Neural cell (in vitro differentiated cells): ENCODE measurements around the gene AIDA. TPM values are rescaled to one million over a fixed set of nuclear protein-coding genes. Genes with fewer than 3 reads are reported as not detected.

Experiments used
- H2AFZ ChIP-seq: fragments of 200-600, 300-800 bp; sonication (generic), shearing (Covaris generic); 2 replicates; pipeline ENCODE4 v1.6.0; 2014; ENCODE audit warnings: low read depth, mild to moderate bottlenecking, antibody characterized with exemption, low read length, moderate library complexity
- H3F3A ChIP-seq: fragments of 200-600 bp; shearing (Covaris generic); 2 replicates; pipeline ENCODE4 v1.6.1; 2016; ENCODE audit warnings: mild to moderate bottlenecking, moderate library complexity, mixed read lengths, antibody characterized with exemption, low read length; ENCODE audit not compliant: insufficient read depth, poor library complexity, severe bottlenecking
- H3K27ac ChIP-seq: fragments of 200-600, 300-800 bp; sonication (generic), shearing (Covaris generic); 2 replicates; pipeline ENCODE4 v1.5.1; 2014; ENCODE audit warnings: mild to moderate bottlenecking, low read length, moderate library complexity
- H3K27me3 ChIP-seq: fragments of 300-800, 200-600 bp; sonication (generic), shearing (Covaris generic); 2 replicates; pipeline ENCODE4 v1.6.0; 2014; ENCODE audit warnings: mild to moderate bottlenecking, low read depth, low read length, moderate library complexity; ENCODE audit not compliant: insufficient read depth
- H3K36me3 ChIP-seq: fragments of 300-800, 200-600 bp; sonication (generic), shearing (Covaris generic); 2 replicates; pipeline ENCODE4 v1.5.1; 2014; ENCODE audit warnings: mild to moderate bottlenecking, antibody characterized with exemption, low read length, moderate library complexity; ENCODE audit not compliant: insufficient read depth
- H3K4me2 ChIP-seq: fragments of 300-800, 200-600 bp; sonication (generic), shearing (Covaris generic); 2 replicates; pipeline ENCODE4 v1.6.0; 2014; ENCODE audit warnings: mild to moderate bottlenecking, low read length
- H3K4me3 ChIP-seq: fragments of 300-800, 200-600 bp; sonication (generic), shearing (Covaris generic); 2 replicates; pipeline ENCODE4 v1.5.1; 2014; ENCODE audit warnings: mild to moderate bottlenecking, low read length, moderate library complexity
- H3K79me2 ChIP-seq: fragments of 200-600 bp; shearing (Covaris generic); replicated peaks from 2 replicates; pipeline ENCODE4 v1.6.0; 2014; ENCODE audit warnings: mild to moderate bottlenecking, low read length, moderate library complexity; ENCODE audit not compliant: insufficient read depth
- H3K9ac ChIP-seq: fragments of 300-800, 200-600 bp; sonication (generic), shearing (Covaris generic); 2 replicates; pipeline ENCODE4 v1.6.1; 2016; ENCODE audit warnings: mild to moderate bottlenecking, low read length, mixed read lengths
- H3K9me2 ChIP-seq: fragments of 200-600 bp; shearing (Covaris generic); 2 replicates; pipeline ENCODE4 v1.6.1; 2016; ENCODE audit warnings: mild to moderate bottlenecking, low read length, mixed read lengths; ENCODE audit not compliant: insufficient read depth
- H3K9me3 ChIP-seq: fragments of 200-600, 300-800 bp; sonication (generic), shearing (Covaris generic); 2 replicates; pipeline ENCODE4 v1.6.1; 2016; ENCODE audit warnings: mild to moderate bottlenecking, mixed run types, low read length, moderate library complexity, mixed read lengths
- H4K20me1 ChIP-seq: fragments of 200-600 bp; shearing (Covaris generic); 2 replicates; pipeline ENCODE4 v1.6.1; 2016; ENCODE audit warnings: mild to moderate bottlenecking, mixed run types; ENCODE audit not compliant: insufficient read depth
- CTCF ChIP-seq: fragments of 450-650 bp; IDR thresholded peaks from 2 replicates; pipeline ENCODE4 v1.5.1; 2014; ENCODE audit warnings: antibody characterized with exemption, mild to moderate bottlenecking, moderate library complexity; ENCODE audit not compliant: poor library complexity, severe bottlenecking
- EP300 ChIP-seq: fragments of 450-650 bp; conservative IDR thresholded peaks from 2 replicates; pipeline ENCODE4 v1.6.1; 2014; ENCODE audit warnings: antibody characterized with exemption, mild to moderate bottlenecking, moderate library complexity; ENCODE audit not compliant: poor library complexity, severe bottlenecking
- EZH2 ChIP-seq: fragments of 200-600, 300-800 bp; shearing (Covaris generic), sonication (generic); IDR thresholded peaks from 2 replicates; pipeline ENCODE4 v1.6.1; 2014; ENCODE audit warnings: antibody characterized with exemption, low read length, borderline replicate concordance, mild to moderate bottlenecking; ENCODE audit not compliant: insufficient read depth, poor library complexity, severe bottlenecking
- MXI1 ChIP-seq: fragments of 450-650 bp; conservative IDR thresholded peaks from 2 replicates; pipeline ENCODE4 v1.6.1; 2014; ENCODE audit warnings: antibody characterized with exemption, mild to moderate bottlenecking; ENCODE audit not compliant: poor library complexity, severe bottlenecking
- POLR2AphosphoS5 ChIP-seq: IDR thresholded peaks from 2 replicates; pipeline ENCODE4 v1.6.1; 2012
- RAD21 ChIP-seq: fragments of 450-650 bp; conservative IDR thresholded peaks from 2 replicates; pipeline ENCODE4 v1.6.1; 2014; ENCODE audit warnings: antibody characterized with exemption, mild to moderate bottlenecking, moderate library complexity
- REST ChIP-seq: IDR thresholded peaks from 2 replicates; pipeline ENCODE4 v1.6.1; 2012; ENCODE audit warnings: borderline replicate concordance
- SMC3 ChIP-seq: fragments of 450-650 bp; conservative IDR thresholded peaks from 2 replicates; pipeline ENCODE4 v1.6.1; 2014; ENCODE audit warnings: antibody characterized with exemption, mild to moderate bottlenecking, moderate library complexity; ENCODE audit not compliant: poor library complexity
- TAF1 ChIP-seq: IDR thresholded peaks from 2 replicates; pipeline ENCODE4 v1.6.1; 2012; ENCODE audit warnings: low read depth
- polyA plus RNA-seq: library from polyadenylated mRNA; depleted of rRNA; stranded (reverse); fragments of >200 nt; gene quantifications from 2 replicates; pipeline ENCODE4 v1.2.3, GENCODE V29; 2014

The AIDA gene
- polyA plus RNA-seq, 1 donor from 2014 or later = 13.6 TPM

- H2AFZ ChIP-seq = no peak overlapping the region
- H3K27me3 ChIP-seq = no peaks in the 10 kb centered on the region
- no peaks in the 10 kb centered on the region for H3K9me2 ChIP-seq
- no peaks in the 10 kb centered on the region for H3K36me3 ChIP-seq
- no peak overlapping the region for H3K4me2 ChIP-seq
- H3F3A ChIP-seq = no peaks in the 10 kb centered on the region
- no peak overlapping the region for H3K27ac ChIP-seq
- H4K20me1 ChIP-seq = no peaks in the 10 kb centered on the region
- no peaks in the 10 kb centered on the region for H3K9me3 ChIP-seq
- no peak overlapping the region for H3K4me3 ChIP-seq
- no peak overlapping the region for H3K9ac ChIP-seq
- TF ChIP-seq RAD21 = no peak
- TF ChIP-seq POLR2AphosphoS5 = no peak
- no peak for TF ChIP-seq TAF1
- TF ChIP-seq EP300 = no peak
- TF ChIP-seq CTCF = no peak
- TF ChIP-seq SMC3 = no peak
- TF ChIP-seq EZH2 = no peak
- no peak for TF ChIP-seq MXI1
- TF ChIP-seq REST = no peak
- H3K79me2 ChIP-seq = no peaks in the 10 kb centered on the region
Observed at GRCh38 chr1:222739929-222740328, 27.6 kb upstream of the AIDA start.

- no peaks in the 10 kb centered on the region for H3K79me2 ChIP-seq
- no peak overlapping the region for H3K9ac ChIP-seq
- no peaks in the 10 kb centered on the region for H3K36me3 ChIP-seq
- no peak overlapping the region for H3K27ac ChIP-seq
- no peak overlapping the region for H2AFZ ChIP-seq
- no peak for TF ChIP-seq EP300
- no peak for TF ChIP-seq RAD21
- TF ChIP-seq TAF1 = no peak
- TF ChIP-seq SMC3 = no peak
- TF ChIP-seq REST = no peak
- no peak for TF ChIP-seq EZH2
- TF ChIP-seq POLR2AphosphoS5 = no peak
- no peak for TF ChIP-seq MXI1
- TF ChIP-seq CTCF = no peak
- no peaks in the 10 kb centered on the region for H3K9me2 ChIP-seq
- no peaks in the 10 kb centered on the region for H3F3A ChIP-seq
- H3K4me2 ChIP-seq = no peak overlapping the region
- H3K9me3 ChIP-seq = no peaks in the 10 kb centered on the region
- H3K4me3 ChIP-seq = no peak overlapping the region
- no peaks in the 10 kb centered on the region for H4K20me1 ChIP-seq
- no peaks in the 10 kb centered on the region for H3K27me3 ChIP-seq
Observed at GRCh38 chr1:222739465-222739864, 27.2 kb upstream of the AIDA start.
